K562 treated with DMSO at 1 percent for 4 hours (cell line): ENCODE data around the gene TOMM40L. TPM values are rescaled to one million over a fixed set of nuclear protein-coding genes. Genes with fewer than 3 reads are reported as not detected.

Source experiments
- total RNA-seq: library from RNA; unstranded; fragments of 300-600 nt; gene quantifications from 2 replicates; pipeline ENCODE4 v1.2.3, GENCODE V29; 2022; ENCODE audit not compliant: insufficient read depth

Gene TOMM40L
- total RNA-seq, result 8.5 and 12.5 TPM in 2 replicates

GRCh38 chr1:161225534-161226319 lies at the start of gene TOMM40L:
TOMM40L (plus strand) TSS chr1:161226060; CDS start chr1:161226490, 430 bp downstream.

GRCh38 chr1:161177112-161177935 lies 48.5 kb upstream of the TOMM40L start, which contains the start of gene B4GALT3:
B4GALT3 (minus strand) TSS chr1:161177507; CDS start chr1:161176060, 1,447 bp downstream.

GRCh38 chr1:161198897-161199431 lies 26.9 kb upstream of the TOMM40L start, which contains the start of gene ADAMTS4:
ADAMTS4 (minus strand) TSS chr1:161199054; CDS start chr1:161198627, 427 bp downstream.

GRCh38 chr1:161201836-161202712 lies 23.8 kb upstream of the TOMM40L start, which contains the start of gene NDUFS2:
NDUFS2 (plus strand) TSS chr1:161202367; CDS start chr1:161202386, 19 bp downstream.

GRCh38 chr1:161215076-161215475 lies 10.8 kb upstream of the TOMM40L start, which contains the start of gene FCER1G:
FCER1G (plus strand) TSS chr1:161215295; CDS start chr1:161215322, 27 bp downstream.

GRCh38 chr1:161238039-161238473 lies 12.2 kb downstream of the TOMM40L start, which contains the start of gene NR1I3:
NR1I3 (minus strand) TSS chr1:161238203; CDS start chr1:161236565, 1,638 bp downstream.

GRCh38 chr1:161258439-161259344 lies 32.8 kb downstream of the TOMM40L start, which contains the start of gene PCP4L1:
PCP4L1 (plus strand) TSS chr1:161258745; CDS start chr1:161258975, 230 bp downstream.

Other genes with a start within 250 kb of the TOMM40L start
- 44.0 and 45.4 TPM in 2 replicates for gene F11R, start 204.9 kb upstream of the TOMM40L start, total RNA-seq
- gene TSTD1, start 187.1 kb upstream of the TOMM40L start, total RNA-seq, result not detected in 2 replicates
- gene USF1, start 180.1 kb upstream of the TOMM40L start, total RNA-seq, result 53.7 and 57.3 TPM in 2 replicates
- gene ARHGAP30, start 156.2 kb upstream of the TOMM40L start, total RNA-seq, result not detected in 2 replicates
- gene NECTIN4, start 136.5 kb upstream of the TOMM40L start, total RNA-seq, result not detected in 2 replicates
- not detected in 2 replicates for gene KLHDC9, start 127.7 kb upstream of the TOMM40L start, total RNA-seq
- gene PFDN2, start 108.0 kb upstream of the TOMM40L start, total RNA-seq, result 145 and 191 TPM in 2 replicates
- 26.6 and 27.9 TPM in 2 replicates for gene NIT1, start 108.0 kb upstream of the TOMM40L start, total RNA-seq
- 22.8 and 25.7 TPM in 2 replicates for gene DEDD, start 93.4 kb upstream of the TOMM40L start, total RNA-seq
- gene UFC1, start 72.1 kb upstream of the TOMM40L start, total RNA-seq, result 89.4 and 115 TPM in 2 replicates
- 18.7 and 24.9 TPM in 2 replicates for gene USP21, start 66.6 kb upstream of the TOMM40L start, total RNA-seq
- 20.5 and 26.6 TPM in 2 replicates for gene PPOX, start 59.6 kb upstream of the TOMM40L start, total RNA-seq
- 67.8 and 78.2 TPM in 2 replicates for gene B4GALT3, start 48.6 kb upstream of the TOMM40L start, total RNA-seq
- gene ADAMTS4, start 27.0 kb upstream of the TOMM40L start, total RNA-seq, result 0.65 and 0.77 TPM in 2 replicates
- 79.0 and 81.6 TPM in 2 replicates for gene NDUFS2, start 23.7 kb upstream of the TOMM40L start, total RNA-seq
- not detected in 2 replicates for gene FCER1G, start 10.8 kb upstream of the TOMM40L start, total RNA-seq
- gene APOA2, start 2.4 kb upstream of the TOMM40L start, total RNA-seq, result not detected in 2 replicates
- gene NR1I3, start 12.1 kb downstream of the TOMM40L start, total RNA-seq, result not detected in 2 replicates
- gene PCP4L1, start 32.7 kb downstream of the TOMM40L start, total RNA-seq, result not detected in 2 replicates
- 2.5 and 3.4 TPM in 2 replicates for gene MPZ, start 83.9 kb downstream of the TOMM40L start, total RNA-seq
- gene SDHC, start 88.3 kb downstream of the TOMM40L start, total RNA-seq, result 128 and 155 TPM in 2 replicates
- gene CFAP126, start 141.8 kb downstream of the TOMM40L start, total RNA-seq, result not detected in 2 replicates